ENCODE measurements around the gene ROCK2.

The ROCK2 gene

GRCh38 chr2:11344342-11344955 is at the start of gene ROCK2:
ROCK2 (minus strand) TSS chr2:11344636; CDS start chr2:11344136, 500 bp downstream.
- DNase-seq (ENCODE audit: low read depth), result peak; percentile 58

GRCh38 chr2:11393711-11394236 is 49.3 kb upstream of the ROCK2 start:
- no peak for DNase-seq (ENCODE audit: low read depth)

GRCh38 chr2:11391942-11392266 is 47.5 kb upstream of the ROCK2 start:
- DNase-seq (ENCODE audit: low read depth), result no peak

- no peak for DNase-seq (ENCODE audit: low read depth)
Measured at GRCh38 chr2:11390399-11390658, 45.9 kb upstream of the ROCK2 start.

- DNase-seq (ENCODE audit: low read depth), result no peak
Measured at GRCh38 chr2:11389551-11390398, 45.3 kb upstream of the ROCK2 start.

- no peak for DNase-seq (ENCODE audit: low read depth)
Measured at GRCh38 chr2:11389052-11389420, 44.6 kb upstream of the ROCK2 start.

GRCh38 chr2:11388262-11389051 is 44.0 kb upstream of the ROCK2 start:
- DNase-seq (ENCODE audit: low read depth), result no peak

GRCh38 chr2:11387843-11388242 is 43.4 kb upstream of the ROCK2 start:
- no peak for DNase-seq (ENCODE audit: low read depth)

- DNase-seq (ENCODE audit: low read depth), result no peak
Measured at GRCh38 chr2:11387100-11387390, 42.6 kb upstream of the ROCK2 start.

- no peak for DNase-seq (ENCODE audit: low read depth)
Measured at GRCh38 chr2:11385847-11386246, 41.4 kb upstream of the ROCK2 start.

- no peak for DNase-seq (ENCODE audit: low read depth)
Measured at GRCh38 chr2:11385216-11385615, 40.8 kb upstream of the ROCK2 start.

- DNase-seq (ENCODE audit: low read depth), result no peak
Measured at GRCh38 chr2:11379558-11379957, 35.1 kb upstream of the ROCK2 start.

GRCh38 chr2:11377928-11378545 is 33.6 kb upstream of the ROCK2 start:
- DNase-seq (ENCODE audit: low read depth), result no peak

GRCh38 chr2:11376071-11376470 is 31.6 kb upstream of the ROCK2 start:
- no peak for DNase-seq (ENCODE audit: low read depth)

GRCh38 chr2:11375689-11376027 is 31.2 kb upstream of the ROCK2 start:
- no peak for DNase-seq (ENCODE audit: low read depth)

- DNase-seq (ENCODE audit: low read depth), result no peak
Measured at GRCh38 chr2:11375025-11375688, 30.7 kb upstream of the ROCK2 start.

- DNase-seq (ENCODE audit: low read depth), result no peak
Measured at GRCh38 chr2:11373096-11373495, 28.7 kb upstream of the ROCK2 start.

GRCh38 chr2:11371092-11371937 is 26.9 kb upstream of the ROCK2 start:
- DNase-seq (ENCODE audit: low read depth), result no peak

GRCh38 chr2:11370377-11371091 is 26.1 kb upstream of the ROCK2 start:
- no peak for DNase-seq (ENCODE audit: low read depth)

- DNase-seq (ENCODE audit: low read depth), result no peak
Measured at GRCh38 chr2:11368059-11368572, 23.7 kb upstream of the ROCK2 start.

Measured in activated T-helper 9 cell treated with anti-CD3 and anti-CD28 coated beads, Interleukin-2, amount 50 U/mL, for 16 hours (primary cell).